DMS 273 treated with DMSO at 0.1 percent for 48 hours (cell line): Measurements from ENCODE around the gene LRRC36.
"Not testable (repeated sequence)": the region's sequence is repeated elsewhere in the genome, so short reads cannot be mapped to it uniquely, and the experiment has no call there.

Experiments
- DNase-seq: peaks from one replicate; lab custom pipeline; 2025; lab: John Stamatoyannopoulos, UW

Gene LRRC36

DNA sequence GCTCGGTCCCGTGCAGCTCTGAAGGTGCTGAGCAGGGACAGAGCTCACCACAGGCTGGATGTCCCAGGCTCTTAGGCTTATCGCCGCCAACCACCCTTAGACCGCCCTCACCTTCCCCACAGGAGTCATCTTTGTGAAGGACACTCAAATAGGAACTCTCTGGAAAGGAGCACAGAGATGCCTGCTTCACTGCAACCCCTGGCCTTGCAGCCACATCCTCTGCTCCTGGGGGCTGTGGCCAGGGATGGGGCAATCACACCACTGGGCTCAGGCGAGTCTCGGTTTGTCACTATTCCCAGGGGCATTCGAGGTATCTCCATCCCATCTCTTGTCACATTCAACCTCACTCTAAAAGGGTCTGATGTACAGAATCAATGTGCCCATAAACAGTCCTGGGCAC is 78.7 kb downstream of the LRRC36 start:
- no peak for DNase-seq

DNA sequence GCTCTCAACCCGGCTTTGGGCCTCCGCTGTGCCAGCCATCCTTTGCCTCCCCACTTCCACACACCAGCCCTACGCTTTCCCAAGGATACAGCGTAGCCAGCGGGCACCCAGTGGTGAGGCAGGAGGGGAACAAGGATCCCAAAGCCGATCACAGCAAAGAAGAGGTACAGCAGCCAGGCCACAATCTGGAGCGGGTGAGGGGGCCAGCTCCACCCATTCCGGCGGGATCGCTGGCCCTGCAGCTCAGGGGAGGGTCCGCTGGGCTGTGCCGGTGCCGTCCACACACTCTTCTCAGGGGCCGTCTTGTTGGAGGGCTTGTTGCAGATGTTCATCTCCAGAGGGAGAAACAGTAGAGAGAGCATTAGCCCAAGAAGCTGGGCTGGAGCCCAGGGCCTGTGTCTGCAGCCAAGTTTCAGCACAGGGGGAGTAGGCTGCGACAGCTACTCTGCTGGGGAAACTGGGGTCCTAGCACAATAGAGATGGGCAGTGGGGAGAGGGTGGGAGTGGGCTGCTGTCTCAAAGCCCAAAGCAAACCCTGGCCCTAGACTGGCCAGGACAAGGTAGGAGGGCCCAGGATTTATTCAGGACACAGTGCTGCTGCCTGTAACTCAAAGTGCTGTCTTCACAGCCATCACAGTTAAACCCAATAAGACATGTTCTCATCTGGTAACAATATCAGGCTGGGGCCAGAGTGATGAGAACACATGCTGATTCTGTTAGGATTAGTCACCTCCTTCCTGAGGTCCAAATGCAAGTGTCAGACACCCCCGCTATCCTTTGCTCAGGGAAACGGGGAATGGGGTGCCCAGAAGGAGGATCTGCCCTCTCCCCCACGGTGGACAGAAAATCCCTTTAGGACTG is 79.7 kb downstream of the LRRC36 start:
- DNase-seq: no peak

DNA sequence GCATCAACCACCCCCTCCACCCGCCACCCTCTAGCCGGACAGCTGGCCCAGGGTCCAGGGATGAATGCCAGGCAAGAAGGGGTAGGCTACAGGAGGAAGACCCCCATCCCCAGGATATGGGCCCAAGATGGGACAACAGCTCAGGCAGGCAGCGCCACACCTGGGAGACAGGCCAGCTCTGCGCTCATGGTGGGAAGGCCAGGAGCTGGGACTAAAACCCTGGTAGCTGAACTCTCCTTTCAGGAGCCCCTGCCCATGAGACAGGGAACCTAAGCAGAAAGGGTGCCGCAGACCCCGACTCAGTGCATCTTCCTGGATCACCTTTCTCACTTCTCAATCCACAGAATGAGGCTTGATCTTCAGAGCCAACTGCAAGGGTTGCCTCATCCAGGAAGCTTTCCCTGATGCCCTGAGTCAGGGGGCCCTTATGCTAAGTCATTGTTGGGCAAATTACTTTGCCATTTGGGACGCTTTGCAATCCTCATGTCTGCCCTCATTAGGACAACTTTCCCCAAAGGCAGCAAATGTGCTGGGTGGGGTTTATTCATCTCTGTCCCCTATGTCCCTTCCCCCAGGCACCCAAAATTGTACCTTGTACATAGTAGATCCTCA is 80.7 kb downstream of the LRRC36 start:
- no peak for DNase-seq

DNA sequence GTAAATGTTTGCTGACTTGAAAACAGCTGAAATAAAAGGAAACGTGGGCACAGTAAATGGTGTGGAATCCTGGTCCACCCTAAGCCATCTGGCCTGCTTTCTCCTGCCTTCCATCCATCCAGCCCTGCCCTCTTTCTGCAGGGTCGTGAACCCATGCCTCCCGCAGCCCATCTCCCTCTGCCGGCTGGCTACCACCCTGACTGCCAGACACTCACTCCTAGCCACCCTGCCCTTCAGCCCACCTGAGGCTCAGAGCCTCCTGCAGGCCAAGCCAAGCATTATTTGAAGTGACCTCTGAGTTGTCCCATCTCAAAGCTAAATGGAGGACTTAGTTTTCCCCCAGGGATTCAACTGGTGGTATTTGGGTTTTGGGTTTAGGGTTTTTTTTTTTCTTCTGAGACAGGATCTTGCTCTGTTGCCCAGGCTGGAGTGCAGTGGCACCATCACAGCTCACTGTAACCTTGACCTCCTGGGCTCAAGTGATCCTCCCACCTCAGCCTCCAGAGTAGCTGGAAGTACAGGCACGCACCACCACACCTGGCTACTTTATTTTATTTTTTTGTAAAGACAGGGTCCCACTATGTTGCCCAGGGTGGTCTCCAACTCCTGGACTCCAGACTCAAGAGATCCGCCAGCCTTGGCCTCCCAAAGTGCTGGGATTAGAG is 81.3 kb downstream of the LRRC36 start:
- DNase-seq: no peak

DNA sequence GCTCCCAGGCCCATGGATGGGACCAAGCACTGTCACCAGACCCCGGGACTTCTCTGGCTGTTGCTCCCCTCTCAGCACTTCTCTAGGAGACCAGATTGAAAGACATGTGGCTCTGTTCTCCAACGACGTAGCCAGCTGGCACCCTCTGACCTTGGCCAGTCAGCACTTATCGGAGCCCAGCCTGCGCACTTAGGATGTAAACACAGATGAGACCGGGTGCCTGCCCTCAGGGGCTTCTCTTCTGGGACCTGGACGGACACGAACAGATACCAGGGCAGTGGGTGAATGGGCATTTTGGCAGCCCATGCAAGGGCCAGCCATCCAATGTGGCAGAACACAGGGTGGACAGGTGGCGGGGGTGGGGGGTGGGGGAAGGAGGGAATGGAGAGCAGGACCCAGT is 83.0 kb downstream of the LRRC36 start:
- no peak for DNase-seq

DNA sequence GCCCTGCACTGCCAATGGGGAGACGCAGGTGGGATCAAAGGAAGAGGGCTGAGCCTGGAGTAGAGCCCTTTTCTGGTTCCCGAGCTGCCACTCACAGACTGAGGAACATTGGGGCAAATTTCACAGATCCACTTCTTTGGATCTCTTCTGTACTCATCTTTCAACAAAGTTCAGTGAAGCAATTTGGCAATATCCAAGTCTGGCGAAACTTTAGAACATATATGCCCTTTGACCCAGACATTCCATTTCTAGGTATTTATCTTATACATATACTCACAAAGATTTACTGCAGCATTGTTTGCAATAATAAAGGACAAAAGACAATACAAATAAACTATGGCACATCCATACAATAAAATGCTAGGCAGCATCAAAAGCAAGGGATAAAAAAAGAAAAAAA is 84.7 kb downstream of the LRRC36 start:
- DNase-seq: no peak

DNA sequence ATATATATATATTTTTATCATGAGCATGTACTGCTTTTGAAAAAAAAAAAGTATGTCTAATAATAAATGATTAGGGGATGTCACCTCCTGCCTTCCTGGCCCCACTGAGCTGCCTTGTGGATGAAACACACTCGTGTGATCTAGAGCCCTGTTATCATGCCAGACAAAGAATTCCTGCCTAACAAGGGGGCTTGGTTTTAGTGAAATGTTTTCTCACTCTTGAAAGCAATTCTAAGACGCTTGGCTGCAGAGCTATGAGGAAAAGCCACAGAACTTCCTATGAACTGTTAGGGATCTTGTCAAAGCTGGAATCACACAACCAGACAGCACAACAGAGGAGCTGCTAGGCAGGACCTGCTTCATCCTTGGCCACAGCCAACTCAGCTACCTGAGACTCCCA is 85.7 kb downstream of the LRRC36 start:
- no peak for DNase-seq

DNA sequence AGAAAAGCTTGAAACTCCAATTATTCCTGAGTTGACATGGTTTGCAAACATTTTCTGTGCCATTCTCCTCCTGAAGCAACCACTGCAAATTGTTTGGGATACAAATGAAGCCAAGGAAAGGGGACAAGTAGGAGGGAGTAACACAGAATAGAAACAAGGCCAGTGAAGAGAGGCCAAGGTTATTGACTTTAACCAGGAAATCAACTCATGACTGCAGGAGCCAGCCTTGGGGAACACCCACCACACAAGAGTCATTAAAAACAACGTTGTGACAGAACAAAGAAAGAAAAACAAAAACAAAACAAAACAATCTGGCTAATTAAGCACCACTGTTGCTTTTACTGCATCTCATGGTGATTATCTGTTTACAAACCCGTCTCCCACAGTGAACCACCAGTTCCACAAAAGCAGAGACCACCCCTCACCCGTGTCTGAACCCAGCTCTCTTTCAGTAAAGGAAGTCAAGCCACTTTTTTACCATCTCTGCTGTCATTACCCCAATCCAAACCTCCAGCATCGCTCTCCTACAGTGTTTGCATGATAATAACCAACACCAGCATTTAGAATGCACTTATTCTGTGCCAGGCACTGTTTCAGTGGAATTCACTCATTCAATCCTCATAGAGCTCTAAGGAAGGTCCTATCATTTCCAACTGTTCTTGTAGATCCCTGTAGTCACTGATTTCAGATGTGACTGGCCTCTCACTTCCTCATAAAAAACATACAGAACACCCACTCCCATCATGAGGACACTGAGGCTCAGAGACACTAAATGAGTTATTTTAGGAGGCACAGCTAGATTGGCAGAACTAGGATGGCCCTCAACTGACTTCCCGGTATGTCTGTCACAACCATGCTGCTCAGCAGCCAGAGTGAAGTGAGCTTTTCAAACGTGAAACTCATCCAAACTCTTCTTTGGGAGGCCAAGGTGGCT is 87.6 kb downstream of the LRRC36 start:
- no peak for DNase-seq

DNA sequence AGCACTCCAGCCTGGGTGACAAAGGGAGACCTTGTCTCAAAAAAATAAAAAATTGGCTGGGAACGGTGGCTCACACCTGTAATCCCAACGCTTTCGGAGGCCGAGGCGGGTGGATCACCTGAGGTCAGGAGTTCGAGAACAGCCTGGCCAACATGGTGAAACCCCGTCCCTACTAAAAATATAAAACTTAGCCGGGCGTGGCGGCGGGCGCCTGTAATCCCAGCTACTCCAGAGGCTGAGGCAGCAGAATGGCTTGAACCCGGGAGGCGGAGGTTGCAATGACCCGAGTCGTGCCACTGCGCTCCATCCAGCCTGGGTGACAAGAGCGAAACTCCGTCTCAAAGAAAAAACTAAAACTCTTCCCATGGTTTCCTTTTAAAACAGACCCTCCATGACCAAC is 88.8 kb downstream of the LRRC36 start:
- DNase-seq: not testable (repeated sequence)

DNA sequence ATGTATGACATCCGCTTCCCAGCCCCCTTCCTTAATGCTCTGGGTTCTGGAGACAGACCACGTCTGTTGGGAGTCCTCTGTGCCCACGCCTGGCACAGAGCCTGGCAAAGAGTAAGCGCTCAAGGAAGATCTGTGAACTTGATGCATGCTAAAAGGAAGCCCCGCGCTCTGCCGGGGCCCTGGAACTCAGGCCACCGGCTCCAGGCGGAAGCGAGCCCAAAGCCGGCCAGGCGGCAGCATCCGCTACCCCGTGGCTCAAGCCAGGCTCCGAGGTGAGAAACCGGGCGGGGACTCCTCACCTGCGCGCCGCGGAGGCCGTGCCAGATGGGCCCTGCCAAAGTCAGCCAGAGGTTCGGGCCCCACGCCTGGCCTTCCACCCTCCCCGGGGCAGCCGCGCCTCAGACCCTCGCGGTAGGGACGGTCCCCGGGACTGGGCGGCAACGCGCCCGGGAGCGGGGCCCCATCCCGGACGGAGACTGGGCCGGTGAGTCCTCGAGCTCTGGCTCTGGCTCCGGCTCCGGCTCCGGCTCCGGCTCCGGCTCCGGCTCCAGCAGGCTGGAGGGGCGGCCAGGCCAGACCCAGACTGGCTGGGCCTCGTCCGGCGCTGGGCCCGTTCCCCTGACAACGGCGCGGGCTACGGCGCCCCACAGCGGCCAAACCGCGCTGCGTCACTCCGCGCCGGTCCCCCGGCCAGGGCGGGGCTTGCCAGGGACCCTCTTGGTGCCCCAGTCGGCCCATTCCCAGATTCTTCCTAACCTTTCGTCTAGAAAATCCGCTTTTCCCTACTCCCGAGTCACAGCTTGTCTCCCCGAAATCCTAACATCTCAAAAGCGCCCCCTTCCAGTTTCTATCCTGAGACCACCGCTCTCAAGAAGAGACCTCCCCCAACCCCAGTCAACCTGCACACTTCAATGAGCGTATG is 89.5 kb downstream of the LRRC36 start, which contains the start of gene ZDHHC1:
Gene ZDHHC1 (minus strand): TSS at position 606 of the 922 bp plus-strand sequence. CDS start 8,702 bp downstream, outside the sequence.
- no peak for DNase-seq

DNA sequence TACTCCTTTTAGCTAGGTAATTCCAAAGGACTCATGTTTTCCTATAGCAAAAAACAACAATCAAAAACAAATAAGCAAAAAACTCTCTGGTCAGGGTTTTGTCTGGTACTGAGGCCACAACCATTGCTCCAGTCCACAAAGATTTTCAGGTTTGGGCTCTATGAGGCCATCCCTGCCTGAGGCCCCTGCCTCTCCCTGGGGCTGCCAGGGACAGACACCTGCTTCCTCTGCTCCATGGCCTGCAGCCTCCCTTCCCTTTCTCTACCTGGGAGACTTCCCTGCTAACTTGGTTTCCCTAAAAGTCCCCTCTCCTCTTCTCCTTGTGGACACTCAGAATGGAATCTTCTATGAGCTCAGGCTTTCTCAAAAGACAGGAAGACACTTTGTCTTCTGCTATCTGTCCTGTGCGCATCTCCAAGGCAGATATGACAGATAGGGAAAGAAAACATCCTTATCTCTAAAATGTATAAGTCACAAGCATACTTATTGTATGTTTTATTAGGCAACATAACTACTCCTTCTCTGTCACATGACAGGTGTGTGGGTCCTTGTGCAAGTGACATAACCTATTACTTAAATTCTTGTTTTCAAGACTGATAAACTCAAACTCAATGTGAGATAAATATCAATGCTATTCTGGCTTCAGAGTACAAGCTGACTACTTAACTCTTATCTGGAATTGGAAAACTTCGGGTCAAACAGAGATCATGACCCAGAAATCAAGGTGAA is 90.9 kb downstream of the LRRC36 start:
- no peak for DNase-seq

DNA sequence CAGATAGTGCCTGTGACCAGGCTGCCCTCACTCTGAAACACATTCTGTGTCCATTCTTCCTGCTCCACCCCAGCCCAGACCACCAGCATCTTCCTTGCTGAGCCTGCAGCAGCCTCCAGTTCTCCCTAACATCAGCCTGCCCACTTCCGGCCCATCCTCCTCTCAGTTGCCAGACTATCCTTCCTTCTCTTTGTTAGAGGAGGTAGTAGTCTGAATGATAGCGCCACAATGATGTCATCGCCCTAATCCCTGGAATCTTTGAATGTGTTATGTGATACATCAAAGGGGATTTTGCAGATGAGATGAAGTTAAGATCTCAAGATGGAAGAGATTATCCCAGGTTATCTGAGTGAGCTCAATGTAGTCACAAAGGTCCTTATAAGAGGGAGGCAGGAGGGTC is 92.9 kb downstream of the LRRC36 start:
- DNase-seq: no peak

DNA sequence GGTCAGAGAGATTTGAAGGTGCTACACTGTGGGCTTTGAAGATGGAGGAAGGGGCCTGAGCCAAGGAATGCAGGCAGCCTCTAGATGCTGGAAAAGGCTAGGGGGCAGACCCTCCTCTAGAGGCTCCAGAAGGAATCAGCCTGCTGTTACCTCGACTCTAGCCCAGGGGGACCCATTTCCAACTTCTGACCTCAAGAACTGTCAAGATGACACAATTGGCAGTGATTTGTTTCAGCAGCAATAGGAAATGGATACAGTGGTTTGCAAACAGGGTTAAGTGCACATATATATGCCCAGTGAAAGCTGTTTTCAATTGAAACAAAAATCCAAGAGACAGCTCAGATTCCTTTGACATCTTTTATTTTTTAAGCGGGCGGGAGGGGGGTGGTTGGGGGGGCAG is 93.3 kb downstream of the LRRC36 start:
- no peak for DNase-seq

DNA sequence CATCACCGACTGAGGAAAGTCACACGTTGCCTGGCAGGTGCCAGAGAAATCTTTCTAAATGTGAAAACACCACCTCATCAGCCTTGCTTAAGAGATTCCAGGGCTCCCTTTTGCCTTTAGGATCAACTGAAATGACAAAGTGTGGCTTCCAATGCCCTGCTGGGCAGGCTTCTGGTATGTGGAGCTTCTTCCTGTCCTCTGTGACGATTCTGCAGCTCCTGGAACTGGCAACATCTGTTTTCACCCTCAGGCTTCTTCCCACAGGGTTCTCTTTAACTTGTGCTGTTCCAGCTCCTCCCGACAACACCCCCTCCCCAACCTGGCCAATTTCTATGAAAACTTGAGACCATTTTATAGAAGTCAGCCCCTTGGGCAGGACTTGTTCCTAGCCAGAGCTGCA is 94.4 kb downstream of the LRRC36 start:
- DNase-seq: no peak

DNA sequence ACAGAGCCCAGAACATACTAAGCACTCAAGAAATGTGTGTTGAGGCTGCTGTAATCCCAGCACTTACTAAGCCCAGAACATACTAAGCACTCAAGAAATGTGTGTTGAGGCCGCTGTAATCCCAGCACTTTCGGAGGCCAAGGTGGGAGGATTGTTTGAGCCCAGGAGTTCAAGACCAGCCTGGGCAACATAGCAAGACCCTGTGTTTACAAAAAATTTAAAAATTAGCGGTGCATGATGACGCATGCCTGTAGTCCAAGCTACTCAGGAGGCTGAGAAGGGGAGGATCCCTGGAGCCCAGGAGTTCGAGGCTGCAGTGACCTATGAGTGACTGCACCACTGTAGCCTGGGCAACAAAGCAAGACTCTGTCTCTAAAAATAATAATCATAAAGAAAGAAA is 96.4 kb downstream of the LRRC36 start:
- no peak for DNase-seq

DNA sequence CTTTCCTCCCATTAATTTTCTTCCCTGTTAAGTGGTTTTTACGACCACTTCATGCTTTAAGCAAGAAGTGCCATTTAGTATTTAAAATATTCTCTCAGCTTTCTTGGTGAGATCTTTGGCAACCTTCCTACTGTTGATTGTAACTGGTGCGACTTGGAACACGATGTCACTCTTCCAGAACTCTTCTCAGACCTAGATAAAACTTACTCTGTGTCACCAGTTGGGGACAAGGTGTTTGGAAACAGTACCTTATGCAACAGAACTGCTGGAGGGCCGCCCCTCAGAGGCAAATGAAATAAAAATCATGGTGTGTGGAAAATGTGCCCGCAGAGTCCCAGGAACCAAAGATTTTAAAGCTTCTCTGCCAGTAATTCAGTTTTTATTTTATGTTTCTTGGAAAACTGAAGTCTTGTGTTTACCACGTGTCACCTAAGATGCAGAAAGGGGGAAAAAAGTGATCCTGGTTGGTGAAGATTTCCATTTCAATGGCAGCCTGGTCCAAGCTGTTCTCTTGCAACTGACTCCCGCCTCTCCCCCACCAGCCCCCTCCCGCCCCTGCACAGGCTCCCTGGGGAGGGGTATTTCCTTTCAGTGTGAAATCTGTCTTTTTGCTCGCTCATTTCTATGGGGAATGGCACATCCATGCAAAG is 97.1 kb downstream of the LRRC36 start:
- DNase-seq: no peak

DNA sequence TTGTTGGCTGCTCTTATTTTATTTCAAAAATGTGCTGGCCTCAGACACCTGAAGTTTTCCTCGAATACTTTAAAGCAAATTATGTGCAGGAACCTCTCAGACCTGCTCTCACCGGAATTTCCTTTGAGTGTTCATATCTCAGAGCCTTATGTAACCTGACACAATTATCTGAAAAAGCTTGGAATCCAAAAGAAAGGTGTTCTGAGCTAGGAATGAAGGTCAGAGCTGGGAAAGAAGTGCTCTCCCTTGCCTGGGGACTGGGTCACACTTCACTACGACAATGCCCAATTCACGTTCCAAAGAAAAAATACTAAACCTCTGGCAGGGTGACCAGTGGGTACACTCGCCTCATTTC is 97.6 kb downstream of the LRRC36 start:
- DNase-seq: no peak

DNA sequence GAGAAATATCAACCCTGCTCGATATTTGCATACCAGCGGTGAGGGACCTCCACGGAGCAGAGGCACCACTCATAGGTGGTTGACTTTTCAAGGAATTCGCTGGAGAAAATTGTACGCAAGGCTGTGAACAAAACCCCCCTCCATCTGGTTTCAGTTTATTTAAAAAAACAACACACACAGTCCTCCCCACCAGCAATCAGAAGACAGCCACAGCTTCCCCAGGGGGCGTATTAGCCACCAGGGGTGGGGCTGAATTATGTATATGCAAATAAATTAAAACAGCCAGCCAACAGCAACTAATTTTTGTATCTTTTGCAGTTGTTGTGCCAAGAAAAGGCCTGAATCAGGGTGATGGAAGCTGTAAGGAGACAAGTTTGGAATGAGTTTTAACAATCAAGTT is 98.4 kb downstream of the LRRC36 start:
- no peak for DNase-seq

DNA sequence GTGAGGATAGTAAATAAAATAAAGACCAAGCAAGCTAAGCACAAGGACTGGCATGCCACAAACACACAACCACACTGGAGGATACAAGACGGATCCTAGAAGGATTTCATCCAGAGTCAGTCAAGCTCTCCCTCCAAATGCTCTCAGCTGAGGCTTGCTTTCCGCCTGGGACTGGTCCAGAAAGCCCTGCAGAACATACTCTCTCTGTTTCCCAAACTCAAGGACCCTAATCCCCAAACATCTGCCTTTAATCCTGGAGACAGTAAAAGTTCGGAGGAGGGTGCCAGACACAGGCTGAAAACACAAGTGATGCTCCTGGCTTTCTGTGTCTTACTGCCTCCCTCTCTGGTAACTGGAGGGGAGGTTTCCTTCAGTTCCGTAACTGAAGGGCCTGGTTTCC is 99.0 kb downstream of the LRRC36 start:
- no peak for DNase-seq

DNA sequence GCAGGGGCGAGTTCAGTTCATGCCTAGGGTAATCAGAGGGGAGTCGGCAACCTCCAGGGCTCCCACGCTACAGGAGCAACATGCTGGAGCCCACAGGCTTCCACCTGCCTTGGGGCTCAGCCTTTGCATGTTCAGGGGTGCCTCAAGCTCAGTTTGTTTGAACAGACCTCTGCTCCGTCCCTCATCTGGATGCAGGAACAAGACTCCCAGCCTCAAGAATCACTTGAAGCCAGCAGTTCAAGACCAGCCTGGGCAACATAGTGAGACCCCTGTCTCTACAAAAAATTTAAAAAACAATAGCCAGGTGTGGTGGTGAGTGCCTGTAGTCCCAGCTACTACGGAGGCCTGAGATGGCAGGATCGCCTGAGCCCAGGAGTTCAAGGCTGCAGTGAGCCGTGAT is 99.4 kb downstream of the LRRC36 start:
- no peak for DNase-seq
